ENCODE measurements around the gene ABCB1.
"Not testable (repeated sequence)": the region's sequence is repeated elsewhere in the genome, so short reads cannot be mapped to it uniquely, and the experiment has no call there.

The ABCB1 gene

DNA sequence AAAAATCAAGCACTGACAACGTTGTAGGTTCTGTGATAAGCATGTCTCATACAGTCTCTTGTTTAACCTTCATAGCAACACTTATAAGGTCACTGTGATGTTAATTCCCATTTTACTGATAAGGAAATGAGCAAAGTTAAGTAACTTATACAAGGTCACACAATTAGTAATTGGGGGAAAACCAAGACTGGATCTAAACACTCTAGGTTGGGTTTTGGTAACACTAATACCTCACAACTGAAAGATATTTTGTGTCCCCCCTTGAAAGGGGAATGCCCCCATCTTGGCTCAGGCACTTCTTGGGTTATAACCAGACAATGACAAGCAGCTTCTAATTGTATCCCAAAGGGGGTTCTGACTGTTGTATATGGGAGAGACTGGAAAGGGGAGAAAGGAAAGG, 89.2 kb downstream of the ABCB1 start:
- DNase-seq, result no peak

DNA sequence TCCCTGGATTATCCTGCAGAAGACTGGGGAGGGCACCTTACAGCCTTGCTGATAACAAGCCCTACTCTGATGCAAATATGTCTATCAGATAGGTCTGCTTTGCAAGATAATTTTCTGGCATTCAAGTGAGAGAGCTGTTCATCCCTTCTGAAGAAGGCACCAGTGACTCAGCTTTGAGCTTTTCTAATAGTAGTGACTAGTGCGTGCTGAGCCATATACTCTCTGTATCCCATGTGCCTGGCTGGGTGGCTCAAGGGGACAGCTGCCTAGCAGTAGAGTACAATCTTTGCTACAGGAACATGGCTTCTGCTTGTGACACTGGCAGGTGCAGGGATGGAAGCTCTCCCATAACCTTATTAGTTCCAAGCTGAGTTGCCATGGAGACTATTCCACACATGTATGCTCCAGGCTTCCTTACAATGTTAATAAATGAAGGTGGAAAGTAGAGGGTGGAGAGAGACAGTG, 90.2 kb downstream of the ABCB1 start:
- DNase-seq, result no peak

DNA sequence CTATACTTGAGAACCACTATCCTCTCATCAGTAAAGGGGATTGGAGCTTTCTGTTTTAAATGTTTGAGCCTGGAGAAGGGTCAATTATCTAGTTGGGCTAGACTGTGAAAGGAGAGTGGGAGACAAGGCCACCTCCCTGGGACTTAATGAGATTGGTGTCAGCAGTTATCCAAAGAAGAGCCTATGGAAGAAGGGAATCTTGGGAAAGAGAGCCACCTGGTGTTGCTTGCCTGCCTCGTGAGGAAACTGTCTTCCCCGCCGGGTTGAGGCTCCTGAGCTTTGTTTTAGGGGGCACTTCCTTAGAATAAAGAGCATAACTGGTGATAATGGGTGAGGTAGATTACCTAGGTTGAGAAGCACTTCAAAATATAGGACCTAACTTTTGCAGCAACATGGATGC, 93.2 kb downstream of the ABCB1 start:
- DNase-seq, result no peak

DNA sequence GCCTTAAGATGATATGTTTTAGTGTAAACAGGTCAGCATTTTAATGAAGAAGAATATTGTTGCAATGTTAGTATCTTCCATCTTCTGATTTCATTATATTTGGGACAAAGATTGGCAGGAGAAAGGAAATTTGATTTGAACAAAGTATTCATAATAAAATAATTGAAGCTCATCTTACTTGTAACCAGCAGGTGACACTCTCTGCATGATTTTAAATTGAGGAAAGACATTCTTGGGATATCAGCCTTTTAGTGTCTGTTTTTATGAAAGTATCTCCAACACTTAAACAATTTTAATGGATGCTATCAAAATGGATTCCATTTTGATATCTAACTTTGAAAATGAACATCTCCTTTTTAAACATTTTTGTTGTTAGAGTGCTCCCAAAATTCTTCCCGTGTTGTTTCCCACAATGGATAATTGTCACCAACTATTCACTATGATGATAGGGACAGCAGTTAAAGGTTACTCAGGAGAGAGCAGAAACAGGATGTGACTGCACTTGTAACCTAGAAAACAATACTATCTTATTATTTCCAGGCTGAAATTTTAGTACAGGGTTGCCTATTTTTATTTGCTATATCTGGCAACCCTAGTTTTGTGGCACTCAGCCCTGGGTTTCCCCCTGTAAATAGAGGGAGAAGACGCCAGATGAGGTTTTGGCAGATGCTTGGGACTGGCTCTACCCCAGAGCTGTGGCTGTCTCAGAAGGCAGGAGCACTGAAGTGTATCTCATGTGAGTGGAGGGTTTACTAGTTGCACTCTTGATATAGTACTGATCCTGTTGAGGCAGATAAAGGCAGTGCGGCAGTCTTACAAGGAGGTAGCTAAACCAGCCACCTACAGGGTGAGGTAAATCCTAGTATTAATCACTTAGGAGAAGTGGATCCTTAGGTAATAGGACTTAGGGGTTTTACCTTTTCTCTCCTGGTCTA, 94.2 kb downstream of the ABCB1 start:
- DNase-seq, result no peak

DNA sequence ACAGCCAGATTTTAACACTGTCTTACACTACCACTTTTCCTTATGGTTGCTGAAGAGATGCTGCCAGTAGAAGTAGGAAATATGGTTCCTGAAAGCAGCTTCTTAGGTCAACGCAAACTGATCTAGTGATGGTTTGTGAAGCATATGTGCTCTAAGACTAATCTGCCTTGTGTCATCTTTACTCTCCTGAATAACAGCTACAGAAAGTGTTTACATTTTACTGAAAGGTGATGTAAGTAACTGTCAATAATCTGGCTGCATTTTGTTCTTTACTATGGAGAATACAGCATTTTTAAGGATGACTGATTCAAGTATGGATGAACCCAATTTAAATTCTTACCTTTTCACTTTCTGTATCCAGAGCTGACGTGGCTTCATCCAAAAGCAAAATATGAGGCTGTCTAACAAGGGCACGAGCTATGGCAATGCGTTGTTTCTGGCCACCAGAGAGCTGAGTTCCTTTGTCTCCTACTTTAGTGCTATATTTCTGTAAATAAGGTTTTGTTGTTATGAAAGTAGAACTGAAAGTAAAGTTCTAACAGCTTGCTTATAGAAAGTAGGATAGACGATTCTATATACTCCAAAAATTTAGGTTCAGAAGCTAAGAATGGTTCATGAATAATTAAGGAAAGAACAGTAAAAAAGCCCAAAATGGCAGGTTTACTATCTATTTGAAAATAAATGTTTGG, 95.0 kb downstream of the ABCB1 start:
- no peak for DNase-seq

DNA sequence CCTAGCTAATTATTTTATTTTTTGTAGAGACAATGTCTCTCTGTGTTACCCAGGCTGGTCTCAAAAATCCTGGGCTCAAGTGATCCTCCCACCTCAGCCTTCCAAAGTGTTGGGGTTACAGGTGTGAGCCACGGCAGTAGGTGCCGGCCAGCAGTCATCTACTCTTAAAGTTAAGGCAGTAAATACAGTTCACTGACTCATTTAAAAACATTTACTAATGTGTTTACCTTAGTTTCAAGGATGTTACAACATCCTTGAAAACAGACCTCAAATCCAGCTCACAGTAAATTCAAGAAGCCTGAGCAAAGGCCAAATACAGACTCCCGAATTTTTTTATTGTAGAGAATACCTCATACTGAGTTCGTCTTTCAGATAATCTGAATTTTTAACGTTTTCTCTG, 95.6 kb downstream of the ABCB1 start:
- no peak for DNase-seq

DNA sequence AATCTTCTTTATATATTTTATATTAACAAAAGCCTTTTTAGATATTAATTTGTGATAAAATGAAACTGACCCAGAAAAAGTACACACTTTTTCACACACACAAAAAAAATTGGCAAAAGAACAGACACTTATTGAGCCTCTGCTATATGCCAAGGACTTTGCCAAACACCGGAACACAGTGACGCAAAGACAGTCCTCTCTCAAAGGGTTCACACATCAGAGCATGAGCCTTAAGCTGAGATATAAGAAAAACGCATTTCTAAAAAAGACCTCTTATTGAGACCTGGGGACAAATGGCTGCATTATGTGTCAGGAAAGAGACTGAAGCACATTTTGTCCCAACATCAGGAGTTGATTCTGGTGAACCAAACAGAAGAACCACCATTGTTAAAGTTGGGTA, 101.2 kb downstream of the ABCB1 start:
- DNase-seq, result no peak

DNA sequence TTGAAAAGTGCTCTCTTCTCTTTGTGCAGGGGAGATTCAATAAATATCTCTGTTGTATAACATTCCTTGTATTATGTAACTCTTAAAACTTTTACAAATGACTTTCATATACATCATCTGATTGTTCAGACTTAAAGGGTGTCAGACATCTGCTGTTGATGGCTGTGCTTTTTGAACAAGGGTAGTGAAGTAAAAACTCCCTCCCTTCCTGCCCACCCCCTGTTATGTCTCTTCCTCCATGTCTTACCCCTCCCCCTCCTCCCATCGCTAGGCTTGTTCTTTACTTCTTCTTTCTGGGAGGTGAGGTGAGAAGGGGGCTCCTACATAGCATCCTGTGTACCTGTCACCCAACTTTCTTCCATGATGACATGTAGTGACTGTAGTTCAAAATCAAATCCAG, 101.8 kb downstream of the ABCB1 start:
- no peak for DNase-seq

DNA sequence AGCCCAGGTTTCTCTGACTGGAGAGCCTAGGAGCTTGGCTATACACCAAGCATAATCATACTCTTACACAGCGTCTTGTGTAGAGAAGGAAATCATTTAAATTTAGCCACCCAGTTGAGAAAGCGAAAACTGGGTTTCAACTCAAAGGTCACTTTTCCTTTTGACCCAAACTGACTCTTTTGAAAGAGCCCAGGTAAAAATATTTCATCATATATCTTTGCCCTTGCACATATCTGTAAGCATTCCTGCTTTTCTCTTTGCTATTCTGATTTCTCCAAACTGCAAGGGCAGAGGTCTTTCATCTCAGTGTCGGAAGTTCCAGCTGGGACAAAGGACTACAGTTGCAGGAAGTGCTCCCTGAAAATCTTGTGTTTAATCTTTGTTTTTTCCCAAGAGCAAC, 103.2 kb downstream of the ABCB1 start:
- no peak for DNase-seq

DNA sequence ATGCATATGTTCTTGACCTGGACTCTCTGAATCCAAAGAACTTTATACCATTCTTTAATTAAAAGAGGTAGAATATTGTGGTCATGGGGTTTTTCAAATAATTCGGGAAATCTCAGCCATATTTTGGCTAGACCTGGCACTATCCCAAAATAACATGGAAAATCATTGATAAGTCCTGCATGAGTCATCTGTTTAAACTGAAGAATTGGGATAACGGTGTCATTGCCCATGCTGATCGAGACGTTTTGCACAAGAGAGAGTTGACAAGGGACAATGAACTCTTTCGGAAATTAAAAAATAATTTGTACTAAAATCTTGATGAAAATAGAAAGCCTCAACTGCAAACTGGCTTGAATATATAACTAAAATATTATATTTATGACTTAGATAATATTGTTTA, 105.3 kb downstream of the ABCB1 start:
- DNase-seq, result no peak

DNA sequence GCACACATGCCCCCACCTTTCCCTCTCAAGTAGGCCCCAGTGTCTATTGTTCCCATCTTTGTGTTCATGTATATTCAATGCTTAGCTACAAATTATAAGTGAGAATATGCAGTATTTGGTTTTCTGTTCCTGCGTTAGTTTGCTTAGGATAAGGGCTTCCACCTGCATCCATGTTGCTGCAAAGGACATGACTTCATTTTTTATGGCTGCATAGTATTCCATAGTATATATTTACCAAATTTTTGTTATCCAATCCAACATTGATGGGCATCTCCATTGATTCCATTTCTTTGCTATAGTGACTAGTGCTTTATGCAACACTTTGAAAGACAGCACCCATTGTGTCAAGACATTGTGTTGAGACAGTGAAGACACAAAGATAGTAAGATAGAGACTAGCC, 106.2 kb downstream of the ABCB1 start:
- DNase-seq, result no peak

DNA sequence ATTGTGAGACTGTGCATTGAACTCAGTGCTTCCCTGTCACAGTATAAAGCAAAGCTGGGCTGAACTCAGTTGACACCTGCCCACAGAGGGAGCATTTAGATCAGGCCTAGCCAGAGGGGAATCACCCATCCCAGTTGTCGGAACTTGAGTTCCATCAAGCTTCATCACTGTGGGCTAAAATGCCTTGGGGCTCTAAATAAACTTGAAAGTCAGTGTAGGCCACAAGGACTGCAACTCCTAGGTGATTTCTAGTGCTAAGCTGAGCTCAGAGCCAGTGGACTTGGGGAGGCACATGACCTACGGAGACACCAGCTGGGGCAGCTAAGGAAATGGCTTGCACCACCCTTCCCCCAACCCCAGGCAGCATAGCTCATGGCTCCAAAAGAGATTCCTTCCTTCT, 117.6 kb downstream of the ABCB1 start:
- DNase-seq, result no peak

DNA sequence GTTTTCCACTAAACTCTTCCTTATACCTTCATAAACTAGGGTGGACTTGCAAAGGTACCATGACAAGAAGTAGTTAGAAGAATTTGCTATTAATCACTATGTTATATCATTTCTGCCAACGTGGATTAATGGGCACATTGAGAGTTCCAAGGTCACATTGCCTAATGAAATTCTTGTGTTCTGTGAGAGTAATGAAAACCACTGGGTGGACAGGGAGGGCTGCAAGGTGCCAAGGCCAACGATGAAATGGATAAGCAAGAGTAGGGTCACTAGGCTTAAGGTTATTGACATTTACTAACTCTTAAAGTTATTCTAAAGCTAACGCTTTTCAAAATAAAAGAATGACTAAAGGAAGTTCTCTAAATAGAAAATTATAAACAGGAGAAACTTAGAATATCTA, 118.6 kb downstream of the ABCB1 start:
- no peak for DNase-seq

DNA sequence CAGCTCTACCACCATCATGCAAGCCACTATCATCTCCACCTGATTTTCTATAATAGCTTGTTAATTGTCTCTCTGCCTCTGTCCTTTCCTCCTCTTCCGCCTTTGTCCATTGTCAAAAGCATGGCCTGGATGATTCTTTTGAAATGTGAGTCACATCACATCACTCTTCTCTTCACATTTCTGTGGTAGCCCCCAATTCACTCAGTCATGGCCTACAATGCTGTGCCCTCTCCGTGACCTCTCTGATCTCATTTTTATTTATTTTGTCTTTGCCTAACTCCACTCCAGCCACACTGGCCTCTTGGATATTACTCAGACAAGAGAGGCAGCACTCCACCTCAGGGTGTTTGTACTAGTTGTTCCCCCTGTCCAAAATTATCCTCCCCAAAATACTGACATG, 120.3 kb downstream of the ABCB1 start:
- no peak for DNase-seq

DNA sequence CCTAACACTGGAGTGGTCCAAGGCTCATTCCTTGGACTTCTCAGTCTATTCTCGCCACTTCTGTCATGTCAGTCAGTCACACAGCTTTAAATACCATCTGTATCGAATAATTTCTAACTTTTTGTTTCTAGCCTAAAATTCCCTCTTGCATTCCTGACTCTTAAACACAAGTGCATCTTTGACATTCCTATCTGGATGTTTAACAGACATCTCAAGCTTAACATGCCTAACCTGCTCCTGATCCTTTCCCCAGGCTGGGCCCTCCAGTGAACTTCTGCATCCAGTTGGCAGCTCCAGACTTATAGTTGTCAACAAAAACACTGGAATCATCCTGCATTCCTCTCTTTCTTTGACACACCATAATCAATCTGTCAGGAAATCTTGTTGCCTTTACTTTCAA, 120.7 kb downstream of the ABCB1 start:
- DNase-seq, result no peak

DNA sequence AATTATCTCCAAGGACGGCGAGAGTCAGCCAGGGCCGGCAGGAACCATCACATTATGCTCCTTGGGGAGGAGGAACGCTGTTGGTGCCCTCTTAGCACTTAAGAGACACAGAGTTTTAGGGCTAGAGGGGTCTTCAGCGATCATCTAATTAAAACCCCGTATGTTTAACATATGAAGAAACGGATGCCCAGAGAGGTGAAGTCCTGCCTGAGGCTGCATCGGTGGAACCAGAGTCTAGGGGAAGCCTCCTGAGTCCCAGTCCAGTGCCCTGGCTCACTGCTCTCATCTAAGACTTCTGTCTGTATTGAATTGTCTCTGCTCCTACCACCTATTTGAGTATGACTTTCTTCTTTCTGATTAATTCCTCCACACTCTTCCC, 124.5 kb downstream of the ABCB1 start:
- DNase-seq, result no peak

DNA sequence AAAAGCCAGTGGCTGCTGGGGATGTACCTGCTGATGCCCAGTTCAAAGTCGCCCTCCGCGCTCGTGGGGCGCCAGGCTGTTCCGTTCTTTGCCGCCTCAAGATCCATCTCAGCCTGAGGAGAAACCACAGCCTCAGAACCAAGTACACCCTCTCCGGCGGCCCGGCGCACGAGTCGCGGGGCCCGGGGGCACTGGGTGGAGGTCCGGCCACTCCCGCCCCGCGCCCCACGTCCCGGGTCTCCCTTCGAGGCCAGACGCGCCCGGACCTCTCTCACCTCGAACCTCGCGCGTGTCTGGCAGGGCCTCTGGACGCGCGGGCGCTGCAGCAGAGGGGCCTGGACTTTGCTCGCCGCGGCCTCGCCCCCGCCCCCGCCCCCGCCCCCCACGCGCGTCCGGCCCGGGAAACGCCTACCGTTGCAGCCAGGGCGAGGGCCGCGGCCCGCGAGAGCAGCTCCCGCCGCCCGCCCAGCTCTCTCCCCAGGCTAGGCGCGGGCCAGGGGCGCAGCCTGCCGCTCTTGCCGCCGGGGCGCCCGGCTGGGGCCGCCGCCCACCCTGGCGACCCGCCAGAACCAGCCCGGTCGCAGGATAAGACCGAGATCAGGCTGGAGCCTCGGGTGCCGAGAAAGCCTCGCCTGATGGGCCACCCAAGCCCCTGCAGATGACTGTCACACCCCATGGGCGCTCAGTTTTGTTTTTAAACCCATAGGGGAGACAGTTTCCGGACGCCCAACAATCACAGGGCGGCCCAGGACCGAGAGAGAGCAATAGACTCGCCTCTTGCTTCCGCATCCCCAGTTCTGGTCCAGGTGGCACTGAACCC, 125.1 kb downstream of the ABCB1 start, which contains the start of gene ABCB4:
Gene ABCB4, minus strand, starts transcription at position 322 of the 820 bp plus-strand sequence. Its CDS starts 215 bp downstream, at position 107.
- DNase-seq, result no peak

DNA sequence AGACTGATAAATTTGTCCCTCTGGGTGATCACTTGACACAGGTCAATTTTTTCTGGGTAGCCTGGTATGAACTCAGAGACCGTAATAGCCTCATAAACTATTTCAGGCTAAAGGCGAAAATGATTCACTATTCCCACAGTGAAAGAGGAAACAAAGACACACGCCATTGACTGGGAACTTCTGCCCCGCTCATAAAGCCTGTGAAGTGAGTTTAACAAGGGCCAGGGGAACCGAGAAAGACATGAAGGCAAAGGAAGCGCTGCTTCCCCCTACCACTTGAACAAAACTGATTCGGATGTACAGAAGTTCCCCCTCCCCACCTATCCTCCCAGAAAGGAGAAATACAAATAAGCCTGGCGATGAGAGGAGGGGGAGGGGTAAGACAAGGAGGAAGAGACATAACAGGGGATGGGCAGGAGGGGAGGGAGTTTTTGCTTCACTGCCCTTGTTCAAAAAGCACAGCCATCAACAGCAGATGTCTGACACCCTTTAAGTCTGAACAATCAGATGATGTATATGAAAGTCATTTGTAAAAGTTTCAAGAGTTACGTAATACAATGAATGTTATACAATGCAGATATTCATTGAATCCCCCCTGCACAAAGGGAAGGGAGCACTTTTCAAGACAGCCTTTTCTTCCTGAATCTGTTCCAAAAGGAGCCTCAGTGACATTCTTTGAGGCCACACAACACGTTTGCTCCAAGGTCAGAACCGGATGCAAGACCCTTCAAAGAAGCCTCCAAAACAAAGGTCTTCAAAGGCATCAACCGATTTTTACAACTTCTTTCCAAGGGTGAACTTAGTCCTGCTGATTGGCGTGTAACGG, 125.9 kb downstream of the ABCB1 start:
- no peak for DNase-seq

DNA sequence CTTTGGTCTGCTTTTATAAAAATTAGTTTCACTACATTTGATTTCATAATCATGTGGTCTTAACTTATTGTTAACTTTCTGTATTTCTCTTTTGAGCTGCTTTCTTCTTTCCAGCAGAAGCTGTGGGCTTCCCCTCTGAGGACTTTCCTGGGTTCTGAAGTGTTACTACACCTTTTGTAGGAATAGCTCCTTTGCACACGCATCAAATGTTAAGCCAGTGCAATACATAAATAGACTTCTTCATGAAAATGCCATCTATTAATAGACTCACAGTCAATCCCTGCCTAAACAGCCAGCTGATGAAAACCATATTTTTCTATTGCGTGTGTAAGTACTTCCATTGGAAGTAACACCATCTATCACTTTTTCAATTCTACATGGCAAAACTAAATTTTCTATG, 126.7 kb downstream of the ABCB1 start:
- DNase-seq, result no peak

DNA sequence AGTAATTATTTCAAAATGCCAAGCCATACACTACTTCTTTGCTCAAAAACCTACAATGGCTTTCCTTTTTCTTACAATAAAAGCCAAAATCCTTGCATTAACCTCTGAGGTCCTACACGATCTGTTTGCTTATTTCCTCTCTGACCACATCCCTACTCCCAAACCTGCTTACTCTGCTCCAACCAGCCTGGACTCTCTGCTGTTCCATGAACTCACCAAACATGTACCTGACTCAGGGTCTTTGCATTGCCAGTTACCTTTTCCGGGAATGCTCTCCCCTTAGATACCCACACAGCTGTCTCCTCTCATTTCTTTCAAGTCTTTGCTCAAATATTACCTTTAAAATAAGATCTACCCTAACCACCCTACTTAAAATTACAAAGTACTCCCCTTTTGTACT, 127.5 kb downstream of the ABCB1 start:
- DNase-seq, result no peak

DNA sequence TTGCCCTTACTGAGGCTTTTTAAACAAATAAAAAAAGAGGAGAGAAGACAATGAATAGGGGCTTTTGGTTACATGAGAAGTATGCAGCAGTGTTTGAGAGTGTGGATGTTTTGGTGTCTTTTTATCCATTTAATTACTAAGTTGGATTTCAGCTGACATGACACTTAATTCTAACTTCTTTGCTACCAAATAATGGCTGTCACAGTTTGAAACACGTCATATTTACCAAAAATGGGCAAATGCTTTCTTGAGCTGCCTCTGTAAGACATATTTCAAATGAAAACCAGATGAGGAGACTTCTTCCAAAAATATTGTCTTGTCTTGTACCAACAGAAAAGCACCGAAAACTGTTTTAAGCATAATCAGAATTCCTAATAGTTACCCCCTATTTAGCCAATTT, 129.2 kb downstream of the ABCB1 start:
- DNase-seq, result no peak

DNA sequence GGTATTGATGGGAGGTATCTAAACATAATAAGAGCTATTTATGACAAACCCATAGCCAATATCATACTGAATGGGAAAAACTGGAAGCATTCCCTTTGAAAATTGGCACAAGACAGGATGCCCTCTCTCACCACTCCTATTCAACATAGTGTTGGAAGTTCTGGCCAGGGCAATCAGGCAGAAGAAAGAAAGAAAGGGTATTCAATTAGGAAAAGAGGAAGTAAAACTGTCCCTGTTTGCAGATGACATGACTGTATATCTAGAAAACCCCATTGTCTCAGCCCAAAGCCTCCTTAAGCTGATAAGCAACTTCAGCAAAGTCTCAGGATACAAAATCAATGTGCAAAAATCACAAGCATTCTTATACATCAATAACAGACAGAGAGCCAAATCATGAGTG, 131.5 kb downstream of the ABCB1 start:
- DNase-seq, result not testable (repeated sequence)

DNA sequence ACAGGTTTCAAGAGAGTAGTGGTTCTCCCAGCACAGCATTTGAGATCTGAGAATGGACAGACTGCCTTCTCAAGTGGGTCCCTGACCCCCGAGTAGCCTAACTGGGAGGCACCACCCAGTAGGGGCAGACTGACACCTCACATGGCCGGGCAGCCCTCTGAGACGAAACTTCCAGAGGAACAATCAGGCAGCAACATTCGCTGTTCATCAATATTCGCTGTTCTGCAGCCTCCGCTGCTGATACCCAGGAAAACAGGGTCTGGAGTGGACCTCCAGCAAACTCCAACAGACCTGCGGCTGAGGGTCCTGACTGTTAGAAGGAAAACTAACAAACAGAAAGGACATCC, 135.2 kb downstream of the ABCB1 start:
- not testable (repeated sequence) for DNase-seq
